SJSA1 (cell line): ENCODE measurements around the gene AKNA. TPM values are rescaled to one million over a fixed set of nuclear protein-coding genes. Genes with fewer than 3 reads are reported as not detected.

Experiments
- DNase-seq, 2 experiments: peaks; one replicate each; pipeline ENCODE4 v3.0.0-alpha.2; 2015 to 2020; ENCODE audit warnings: low spot score in 2 of 2, low read depth in 1 of 2
- H3K27ac ChIP-seq: fragments of 250-450 bp; sonication (Bioruptor Pico); 2 replicates; pipeline ENCODE4 v1.5.1; 2020; ENCODE audit warnings: mild to moderate bottlenecking, moderate library complexity
- H3K27me3 ChIP-seq: fragments of 250-450 bp; sonication (Bioruptor Pico); replicated peaks from 2 replicates; pipeline ENCODE4 v1.5.1; 2020; ENCODE audit warnings: mild to moderate bottlenecking, moderate library complexity
- H3K36me3 ChIP-seq: fragments of 250-450 bp; sonication (Bioruptor Pico); 2 replicates; pipeline ENCODE4 v1.5.1; 2020; ENCODE audit warnings: mild to moderate bottlenecking
- H3K4me1 ChIP-seq: fragments of 250-450 bp; sonication (Bioruptor Pico); replicated peaks from 2 replicates; pipeline ENCODE4 v1.6.1; 2021; ENCODE audit warnings: mild to moderate bottlenecking
- H3K4me3 ChIP-seq: fragments of 250-450 bp; sonication (Bioruptor Pico); 2 replicates; pipeline ENCODE4 v1.5.1; 2020; ENCODE audit warnings: mild to moderate bottlenecking
- H3K9me3 ChIP-seq: fragments of 250-450 bp; sonication (Bioruptor Pico); replicated peaks from 2 replicates; pipeline ENCODE4 v1.5.1; 2020; ENCODE audit warnings: mild to moderate bottlenecking
- total RNA-seq: library from RNA; depleted of rRNA; stranded (reverse); fragments of >200 nt; shearing (Covaris generic); gene quantifications from 2 replicates; pipeline ENCODE4 v1.2.3, GENCODE V29; 2014

The AKNA gene
- total RNA-seq, 1 experiment from 2014 or later = 4.8 TPM

DNA sequence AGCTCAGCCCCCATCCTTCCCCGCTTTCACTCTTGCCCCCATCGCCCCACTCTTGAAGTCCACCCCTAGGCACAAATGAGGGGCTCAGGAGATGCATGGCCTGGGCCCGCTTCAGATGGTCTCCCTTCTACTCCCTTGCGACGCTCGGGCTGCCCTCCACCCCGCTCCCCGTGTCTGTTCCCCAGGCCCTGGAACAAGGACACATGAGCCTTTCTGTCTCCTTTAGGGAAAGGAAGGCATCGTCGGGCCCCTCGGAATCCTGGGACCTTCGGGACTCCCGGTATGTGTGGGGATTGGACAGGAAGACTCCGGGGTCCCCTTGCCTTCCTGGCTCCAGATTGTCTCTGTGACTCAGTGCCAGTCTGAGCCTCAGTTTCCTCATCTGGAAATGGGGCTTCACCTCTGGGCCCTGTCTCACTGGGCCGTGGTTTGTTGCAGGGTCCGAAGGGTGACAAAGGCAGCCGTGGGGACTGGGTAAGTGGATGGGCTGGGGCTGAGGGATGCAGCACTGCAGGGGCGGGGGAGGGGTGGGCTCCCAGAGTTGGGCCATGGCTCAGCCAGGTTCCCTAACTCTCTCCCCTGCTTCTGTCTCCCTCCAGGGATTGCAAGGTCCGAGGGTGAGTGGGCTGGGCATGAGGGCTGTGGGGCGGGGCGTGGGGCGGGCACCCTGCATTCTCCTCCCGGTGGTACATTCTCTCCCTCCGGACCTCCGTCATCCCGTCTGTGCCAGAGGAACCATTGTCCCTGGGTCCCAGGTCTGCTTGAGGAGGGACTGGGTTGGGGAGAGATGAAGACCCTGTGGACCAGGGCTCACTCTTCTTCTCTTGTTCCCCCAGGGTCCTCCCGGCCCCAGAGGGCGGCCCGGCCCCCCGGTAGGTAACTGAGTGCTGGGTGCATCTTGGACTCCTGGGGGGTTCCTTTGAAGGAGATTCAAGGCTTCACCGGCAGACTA, 86.7 kb downstream of the AKNA start:
- no peaks in the 10 kb centered on the region for H3K27me3 ChIP-seq
- H3K4me1 ChIP-seq = no peaks in the 10 kb centered on the region
- no peak overlapping the region for H3K4me3 ChIP-seq
- DNase-seq = peak in 1 of 2 experiments; percentile 35
- H3K27ac ChIP-seq = no peak overlapping the region
- H3K36me3 ChIP-seq = peaks cover 22% of the 10 kb centered on the region
- H3K9me3 ChIP-seq = no peaks in the 10 kb centered on the region

DNA sequence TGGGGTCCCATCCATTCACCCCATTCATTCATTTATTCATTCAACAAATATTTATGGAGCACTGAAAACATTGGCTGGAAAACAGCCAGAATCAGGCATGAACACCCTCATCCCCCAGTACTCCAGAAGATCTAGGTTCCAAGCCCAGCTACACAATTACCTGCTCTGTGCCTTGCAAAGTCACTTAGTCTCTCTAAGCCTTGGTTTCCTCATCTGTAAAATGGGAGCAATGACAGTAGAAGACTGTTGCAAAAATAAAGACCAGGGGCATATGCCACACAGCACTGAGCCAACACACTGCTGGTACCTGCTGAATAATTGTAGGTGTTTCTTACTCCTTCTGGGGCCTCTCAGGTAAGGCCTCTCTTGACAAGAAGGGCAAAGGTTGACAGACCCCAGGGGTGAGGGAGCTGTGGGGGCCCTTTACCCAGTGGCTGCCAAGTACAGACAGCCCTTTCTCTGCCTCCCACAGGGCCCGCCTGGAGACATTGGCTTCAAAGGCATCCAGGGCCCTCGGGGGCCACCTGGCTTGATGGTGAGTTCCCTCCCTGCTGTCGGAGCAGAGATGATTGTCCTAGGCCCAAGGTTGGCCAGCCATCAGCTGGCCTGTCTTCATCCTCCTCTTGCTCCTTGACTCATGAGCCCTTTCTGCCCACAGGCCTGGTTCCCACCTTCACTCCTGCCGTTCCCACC, 87.5 kb downstream of the AKNA start:
- no peak overlapping the region for H3K27ac ChIP-seq
- no peak overlapping the region for H3K4me3 ChIP-seq
- H3K9me3 ChIP-seq = 0 out of 2 replicates have a peak, but pooled peaks cover 4% of the 10 kb centered on the region
- peak in 1 of 2 experiments; percentile 34 for DNase-seq
- H3K4me1 ChIP-seq = no peaks in the 10 kb centered on the region
- H3K27me3 ChIP-seq = no peaks in the 10 kb centered on the region
- H3K36me3 ChIP-seq = peaks cover 30% of the 10 kb centered on the region

DNA sequence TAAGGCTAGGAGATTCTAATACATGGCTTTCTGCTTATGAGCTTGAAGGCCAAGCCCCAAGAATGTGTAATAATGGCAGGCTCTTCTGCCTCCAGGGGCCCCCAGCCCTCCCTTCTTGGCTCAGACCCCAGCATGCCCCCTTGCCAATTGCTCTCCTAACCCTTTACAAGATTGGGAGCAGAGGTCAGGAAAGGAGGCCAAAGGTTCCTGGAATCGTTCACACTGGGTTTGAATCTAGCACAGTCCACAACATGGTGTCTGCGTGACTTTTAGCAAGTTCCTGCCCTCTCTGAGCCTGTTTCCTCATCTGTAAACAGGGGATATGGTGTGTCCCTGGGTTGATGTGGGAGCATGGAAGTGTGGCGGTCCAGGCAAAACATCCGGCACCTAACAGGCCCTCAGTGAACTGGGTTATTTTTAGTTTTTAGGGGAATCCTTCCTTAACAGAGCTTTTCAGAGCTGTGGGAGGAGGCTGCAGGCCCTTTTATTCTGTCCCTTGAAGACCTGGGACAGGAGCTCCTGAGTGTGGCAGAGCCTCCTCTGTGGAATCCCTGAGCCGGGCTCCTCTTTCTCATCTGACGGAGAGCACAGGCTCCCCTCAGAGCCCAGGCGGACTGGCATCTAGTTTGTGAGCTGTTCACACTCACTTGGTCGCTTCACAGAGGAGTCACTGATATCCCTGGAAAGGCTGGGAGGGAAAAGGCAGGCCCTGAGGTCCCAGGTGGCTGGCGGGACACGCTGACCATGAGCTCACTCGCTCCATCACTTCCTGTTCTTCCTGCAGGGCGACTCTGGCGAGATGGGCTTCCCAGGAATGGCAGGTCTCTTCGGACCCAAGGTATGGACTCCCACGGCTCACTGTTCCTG, 88.3 kb downstream of the AKNA start:
- peak in 1 of 2 experiments; percentile 21 for DNase-seq
- Histone ChIP-seq H3K36me3 (peaks cover 38% of the 10 kb centered on the region), H3K4me3 (no peak overlapping the region), H3K27me3 (no peaks in the 10 kb centered on the region), H3K9me3 (0 out of 2 replicates have a peak, but pooled peaks cover 7% of the 10 kb centered on the region), H3K27ac (no peak overlapping the region), H3K4me1 (no peaks in the 10 kb centered on the region)

DNA sequence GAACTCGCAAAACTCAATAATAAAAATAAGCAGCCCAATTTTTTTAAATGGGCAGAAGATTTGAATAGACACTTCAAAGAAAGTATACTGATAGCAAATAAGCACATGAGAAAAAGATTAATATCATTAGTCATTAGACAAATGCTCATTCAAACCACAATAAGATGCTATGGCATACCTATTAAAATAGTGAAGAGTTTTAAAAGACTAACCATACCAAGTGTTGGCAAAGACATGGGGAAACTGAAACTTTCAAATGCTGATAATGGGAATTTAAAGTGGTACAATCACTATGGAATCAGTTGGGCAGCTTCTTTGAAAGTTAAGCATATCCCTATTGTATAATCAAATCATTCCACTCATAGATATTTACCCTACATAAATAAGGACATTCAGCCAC, 91.4 kb downstream of the AKNA start:
- Histone ChIP-seq H3K27ac (no peak overlapping the region), H3K4me3 (no peak overlapping the region), H3K27me3 (no peaks in the 10 kb centered on the region), H3K4me1 (no peaks in the 10 kb centered on the region), H3K9me3 (0 out of 2 replicates have a peak, but pooled peaks cover 8% of the 10 kb centered on the region), H3K36me3 (peaks cover 55% of the 10 kb centered on the region)
- no peak for DNase-seq

DNA sequence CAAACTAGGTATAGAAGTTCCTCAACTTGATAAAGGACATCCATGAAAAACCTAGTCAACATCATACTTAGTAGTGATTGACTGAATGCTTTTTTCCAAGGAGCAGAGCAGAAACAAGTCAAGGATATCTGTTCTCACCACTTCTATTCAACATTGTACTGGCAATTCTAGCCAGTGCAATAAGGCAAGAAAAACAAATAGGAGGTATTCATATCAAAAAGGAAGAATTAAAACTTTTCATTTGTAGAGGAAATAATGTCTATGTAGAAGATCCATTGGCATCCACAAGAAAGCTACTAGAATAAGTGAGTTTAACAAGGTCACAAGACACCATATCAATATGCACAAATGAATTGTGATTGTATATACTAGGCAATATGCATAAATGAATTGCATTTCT, 93.1 kb downstream of the AKNA start:
- Histone ChIP-seq H3K27ac (no peak overlapping the region), H3K36me3 (peaks cover 54% of the 10 kb centered on the region)
- no peak for DNase-seq

DNA sequence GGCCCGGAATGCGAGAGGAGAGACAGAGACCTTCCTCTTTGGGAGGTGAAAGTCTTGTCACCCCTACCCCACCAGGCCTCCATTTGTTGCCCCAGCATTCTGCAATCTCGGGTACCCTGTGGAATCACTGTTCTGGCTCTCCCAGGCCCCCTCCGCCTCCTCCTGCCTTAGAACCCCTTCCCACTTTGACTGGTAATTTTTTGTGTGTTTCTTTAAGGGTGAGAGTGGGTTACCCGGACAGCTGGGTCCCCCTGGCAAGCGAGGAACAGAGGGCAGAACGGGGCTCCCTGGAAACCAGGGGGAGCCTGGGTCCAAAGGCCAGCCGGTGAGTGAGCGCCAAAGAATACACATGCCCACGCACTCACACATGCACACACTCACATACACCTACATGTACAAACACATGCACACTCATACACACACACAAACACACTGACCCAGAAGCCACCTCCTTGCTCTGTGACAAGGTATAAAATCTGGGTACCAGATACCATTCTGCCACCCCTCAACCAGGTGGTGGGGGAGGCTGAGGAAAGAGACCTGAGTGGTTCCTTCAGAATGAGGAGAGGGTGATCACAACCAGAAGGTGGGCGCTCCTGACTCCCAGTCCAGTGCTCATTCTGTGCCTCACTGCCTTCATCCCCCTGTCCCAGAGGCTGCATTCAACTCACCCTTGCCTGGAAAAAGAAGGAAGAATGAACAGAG, 95.7 kb downstream of the AKNA start:
- peak in 1 of 2 experiments; percentile 34 for DNase-seq
- peaks cover 21% of the 10 kb centered on the region for H3K4me1 ChIP-seq
- H3K4me3 ChIP-seq = no peak overlapping the region
- H3K9me3 ChIP-seq = 0 out of 2 replicates have a peak, but pooled peaks cover 8% of the 10 kb centered on the region
- no peaks in the 10 kb centered on the region for H3K27me3 ChIP-seq
- peaks cover 41% of the 10 kb centered on the region for H3K36me3 ChIP-seq
- no peak overlapping the region for H3K27ac ChIP-seq

More for the DNA sequence above, 93.1 kb downstream of the AKNA start:
- Histone ChIP-seq H3K9me3 (0 out of 2 replicates have a peak, but pooled peaks cover 8% of the 10 kb centered on the region), H3K27me3 (no peaks in the 10 kb centered on the region), H3K4me1 (0 out of 2 replicates have a peak, but pooled peaks cover 3% of the 10 kb centered on the region), H3K4me3 (no peak overlapping the region)

DNA sequence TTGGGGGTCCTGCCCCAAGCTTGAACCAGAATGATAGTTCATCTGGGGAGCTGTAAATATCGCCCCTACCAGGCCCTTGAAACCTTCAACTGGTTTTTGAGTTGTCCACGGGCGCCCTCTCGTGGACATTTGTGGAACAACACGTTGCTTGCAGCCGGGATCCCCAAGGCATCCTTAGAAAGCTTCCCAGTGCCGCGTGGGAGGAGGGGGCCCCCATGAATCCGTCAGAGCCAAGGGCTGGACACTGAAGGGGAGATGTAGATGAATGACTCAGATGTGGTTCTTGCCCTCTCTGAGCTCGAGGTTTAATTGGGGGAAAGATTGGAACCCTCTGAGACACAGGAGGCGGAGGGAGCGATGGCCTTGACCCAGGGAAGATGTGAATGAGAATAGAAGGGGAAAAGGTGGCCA, 96.7 kb downstream of the AKNA start:
- Histone ChIP-seq H3K36me3 (peaks cover 35% of the 10 kb centered on the region), H3K4me3 (no peak overlapping the region), H3K27ac (no peak overlapping the region), H3K27me3 (no peaks in the 10 kb centered on the region), H3K4me1 (peaks cover 26% of the 10 kb centered on the region), H3K9me3 (0 out of 2 replicates have a peak, but pooled peaks cover 7% of the 10 kb centered on the region)
- DNase-seq = peak; percentile 68

DNA sequence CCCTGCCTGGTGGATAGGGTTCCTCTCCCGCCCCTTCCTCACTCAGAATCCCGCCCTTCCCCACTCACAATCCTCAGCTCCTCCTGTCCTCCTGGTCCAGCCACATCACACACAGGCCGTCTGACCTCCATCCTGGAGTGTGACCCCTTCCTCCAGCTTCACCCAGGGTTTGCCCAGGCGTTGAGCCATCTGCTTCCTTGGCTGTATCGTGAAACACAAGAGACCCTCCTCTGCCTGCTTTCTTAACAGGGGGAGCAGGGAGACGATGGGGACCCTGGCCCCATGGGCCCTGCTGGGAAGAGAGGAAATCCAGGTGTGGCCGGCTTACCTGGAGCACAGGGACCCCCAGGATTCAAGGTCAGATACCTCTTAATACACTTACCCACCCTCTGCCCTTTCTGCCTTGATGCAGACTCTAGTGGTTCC, 97.2 kb downstream of the AKNA start:
- Histone ChIP-seq H3K4me1 (peaks cover 31% of the 10 kb centered on the region), H3K27ac (no peak overlapping the region), H3K27me3 (no peaks in the 10 kb centered on the region), H3K36me3 (peaks cover 30% of the 10 kb centered on the region), H3K4me3 (no peak overlapping the region), H3K9me3 (0 out of 2 replicates have a peak, but pooled peaks cover 4% of the 10 kb centered on the region)
- DNase-seq = peak in 1 of 2 experiments; percentile 33

DNA sequence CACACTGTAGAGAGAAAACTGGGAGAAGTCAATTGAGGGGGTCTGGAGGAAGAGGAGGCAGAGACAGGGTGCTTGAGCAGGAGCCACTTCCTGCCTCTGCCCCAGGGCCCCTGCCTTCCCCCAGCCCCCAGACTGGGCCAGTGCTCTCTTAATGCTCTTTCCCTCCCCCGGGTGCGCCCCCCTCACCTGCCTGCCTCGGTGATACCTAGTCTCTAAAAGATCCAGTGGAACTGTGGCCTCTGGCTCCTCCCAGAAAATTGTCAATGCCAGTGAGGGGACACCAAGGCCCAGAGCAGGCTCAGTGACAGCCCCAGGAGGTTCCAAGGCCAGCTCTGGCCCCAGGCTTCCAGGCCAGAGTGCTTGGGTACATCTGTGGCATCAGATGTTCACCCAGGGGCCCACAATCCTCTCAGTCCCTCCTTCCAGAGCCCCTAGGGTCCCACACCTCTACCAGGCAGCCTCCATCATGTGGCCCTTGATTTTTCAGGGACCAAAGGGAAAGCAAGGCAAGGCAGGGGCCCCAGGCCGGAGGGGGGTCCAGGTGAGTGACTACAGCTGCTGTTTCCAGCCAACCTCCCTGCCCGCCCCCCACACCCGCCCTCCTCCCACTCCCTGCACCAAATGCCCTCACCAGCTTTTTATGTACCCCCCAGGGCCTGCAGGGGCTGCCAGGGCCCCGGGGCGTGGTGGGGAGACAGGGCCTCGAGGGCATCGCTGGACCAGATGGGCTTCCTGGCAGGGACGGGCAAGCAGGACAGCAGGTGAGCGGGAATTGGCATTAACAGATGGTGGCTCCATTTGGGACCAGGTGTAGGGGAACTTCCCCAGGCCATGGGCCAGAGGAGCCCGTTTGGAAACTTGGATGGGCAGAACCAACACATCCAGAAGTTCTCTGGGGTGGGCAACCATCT, 98.0 kb downstream of the AKNA start:
- H3K9me3 ChIP-seq = 0 out of 2 replicates have a peak, but pooled peaks cover 3% of the 10 kb centered on the region
- H3K36me3 ChIP-seq = peaks cover 26% of the 10 kb centered on the region
- no peak overlapping the region for H3K27ac ChIP-seq
- peaks cover 39% of the 10 kb centered on the region for H3K4me1 ChIP-seq
- no peak overlapping the region for H3K4me3 ChIP-seq
- DNase-seq = peak in 1 of 2 experiments; percentile 36
- H3K27me3 ChIP-seq = no peaks in the 10 kb centered on the region

DNA sequence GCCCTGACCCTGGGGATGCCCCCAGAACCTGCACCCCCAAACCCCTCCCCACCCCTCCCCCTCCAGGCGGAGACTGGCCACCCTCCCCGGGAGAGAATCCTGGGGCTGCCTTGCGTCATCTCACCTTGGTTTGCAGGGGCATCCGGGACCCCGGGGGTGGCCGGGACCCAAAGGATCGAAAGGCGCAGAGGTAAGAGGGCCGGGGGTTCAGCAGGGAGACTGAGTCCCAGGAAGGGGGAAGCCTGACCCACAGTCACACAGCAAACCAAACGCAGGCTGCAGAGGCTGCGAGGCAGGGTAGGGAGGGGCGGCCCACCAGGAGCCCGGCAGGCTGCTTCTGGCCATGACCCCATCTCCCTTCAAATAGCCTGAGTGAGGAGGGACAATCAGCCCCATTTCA, 98.7 kb downstream of the AKNA start:
- Histone ChIP-seq H3K36me3 (peaks cover 21% of the 10 kb centered on the region), H3K4me1 (peaks cover 41% of the 10 kb centered on the region), H3K27ac (no peak overlapping the region), H3K4me3 (no peak overlapping the region), H3K9me3 (no peaks in the 10 kb centered on the region), H3K27me3 (no peaks in the 10 kb centered on the region)
- DNase-seq = peak in 1 of 2 experiments; percentile 35

DNA sequence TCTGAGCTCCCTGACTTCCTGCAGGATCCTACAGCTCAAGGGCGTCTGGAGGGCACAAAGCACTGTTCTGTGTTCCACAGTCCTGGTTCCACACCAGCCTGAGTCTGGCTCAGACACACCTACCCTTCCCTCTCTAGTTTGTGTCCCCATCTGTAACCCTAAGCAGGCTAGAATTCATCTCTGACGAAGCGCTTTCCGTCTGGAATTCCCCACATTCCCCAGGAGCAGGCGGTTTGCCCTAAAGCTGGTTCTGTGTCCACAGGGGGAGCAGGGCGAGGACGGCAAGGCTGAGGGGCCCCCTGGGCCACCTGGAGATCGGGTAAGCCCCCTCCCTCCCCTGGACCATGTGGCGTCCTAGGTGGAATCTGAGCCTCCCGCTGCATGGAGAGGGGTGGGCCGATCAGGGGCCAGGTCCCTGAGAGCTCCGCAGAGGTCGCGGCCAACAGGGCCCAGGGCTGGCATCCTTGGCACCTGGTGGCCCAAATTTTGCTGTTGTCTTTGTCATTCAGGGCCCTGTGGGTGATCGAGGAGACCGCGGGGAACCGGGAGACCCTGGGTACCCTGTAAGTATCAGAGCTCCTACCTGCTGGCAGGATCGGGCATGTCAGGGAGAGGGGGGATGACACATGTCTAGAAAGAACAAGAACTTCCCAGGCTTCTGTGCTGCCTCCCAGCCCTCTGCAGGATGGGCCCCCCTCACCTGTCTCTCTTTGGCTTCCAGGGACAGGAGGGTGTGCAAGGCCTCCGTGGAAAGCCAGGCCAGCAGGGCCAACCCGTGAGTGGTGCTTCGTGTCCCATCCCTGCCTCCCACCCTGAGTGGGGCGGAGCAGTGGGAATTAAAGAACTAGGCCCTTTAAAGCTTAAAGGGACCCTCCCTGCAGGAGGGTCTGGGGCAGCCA, 99.3 kb downstream of the AKNA start:
- Histone ChIP-seq H3K4me1 (peaks cover 41% of the 10 kb centered on the region), H3K9me3 (no peaks in the 10 kb centered on the region), H3K4me3 (no peak overlapping the region), H3K36me3 (peaks cover 18% of the 10 kb centered on the region), H3K27ac (peak overlapping the region; percentile 79), H3K27me3 (no peaks in the 10 kb centered on the region)
- DNase-seq = peak; percentile 83 to 84
